Measurements from ENCODE around the gene SWSAP1.
"Not testable (repeated sequence)": the region's sequence is repeated elsewhere in the genome, so short reads cannot be mapped to it uniquely, and the experiment has no call there.

Gene SWSAP1

GRCh38 chr19:11379269-11379845 is 4.9 kb downstream of the SWSAP1 start:
- not testable (repeated sequence) for DNase-seq

- no peak for DNase-seq
Measured at GRCh38 chr19:11379857-11380350, 5.4 kb downstream of the SWSAP1 start.

GRCh38 chr19:11380653-11381537 is 6.4 kb downstream of the SWSAP1 start:
- peak; percentile 91 to 95 (median 94) for DNase-seq

- peak; percentile 63 to 83 (median 71) for DNase-seq
Measured at GRCh38 chr19:11382898-11383705, 8.6 kb downstream of the SWSAP1 start.

- no peak for DNase-seq
Measured at GRCh38 chr19:11383706-11384048, 9.2 kb downstream of the SWSAP1 start.

GRCh38 chr19:11384778-11385129 is 10.3 kb downstream of the SWSAP1 start:
- no peak for DNase-seq

GRCh38 chr19:11387162-11388034 is 12.9 kb downstream of the SWSAP1 start:
- DNase-seq = peak; percentile 69 to 81 (median 72)

- no peak for DNase-seq
Measured at GRCh38 chr19:11390359-11390758, 15.9 kb downstream of the SWSAP1 start.

- no peak for DNase-seq
Measured at GRCh38 chr19:11390933-11391680, 16.6 kb downstream of the SWSAP1 start.

GRCh38 chr19:11397089-11397610 is 22.7 kb downstream of the SWSAP1 start:
- DNase-seq = no peak

GRCh38 chr19:11399667-11400066 is 25.2 kb downstream of the SWSAP1 start:
- no peak for DNase-seq

GRCh38 chr19:11400798-11401197 is 26.3 kb downstream of the SWSAP1 start:
- no peak for DNase-seq

GRCh38 chr19:11401808-11402543 is 27.5 kb downstream of the SWSAP1 start:
- DNase-seq = no peak

- no peak for DNase-seq
Measured at GRCh38 chr19:11404588-11405222, 30.2 kb downstream of the SWSAP1 start.

- peak in 1 of 4 experiments; percentile 33 for DNase-seq
Measured at GRCh38 chr19:11405846-11406643, 31.6 kb downstream of the SWSAP1 start.

- DNase-seq = peak; percentile 29 to 72 (median 67)
Measured at GRCh38 chr19:11406703-11407236, 32.3 kb downstream of the SWSAP1 start.

- no peak for DNase-seq
Measured at GRCh38 chr19:11408591-11408990, 34.1 kb downstream of the SWSAP1 start.

- no peak for DNase-seq
Measured at GRCh38 chr19:11410682-11411081, 36.2 kb downstream of the SWSAP1 start.

GRCh38 chr19:11414544-11414943 is 40.1 kb downstream of the SWSAP1 start:
- no peak for DNase-seq

All from suppressor macrophage (primary cell).